K562 (cell line): ENCODE measurements around the gene SCFD2. TPM values are rescaled to one million over a fixed set of nuclear protein-coding genes. Genes with fewer than 3 reads are reported as not detected.

ENCODE experiments used
- BACH1 ChIP-seq: fragments of 200-800 bp; sonication (Bioruptor generic); IDR thresholded peaks from 2 replicates; pipeline ENCODE4 v1.6.1; 2016; ENCODE audit warnings: missing genetic modification characterization, missing compliant biosample characterization
- CHD1 ChIP-seq: fragments of 200-600 bp; sonication (generic); IDR thresholded peaks from one replicate; pipeline ENCODE4 v1.6.1; 2012; ENCODE audit warnings: mild to moderate bottlenecking, moderate library complexity, low read length, inconsistent platforms
- CXXC5 ChIP-seq: fragments of 250-450 bp; sonication (Bioruptor Pico); IDR thresholded peaks from 2 replicates; pipeline ENCODE4 v1.8.0; 2022; ENCODE audit warnings: inconsistent platforms, mild to moderate bottlenecking, moderate library complexity
- HDAC8 ChIP-seq: fragments of 450-650 bp; IDR thresholded peaks from 2 replicates; pipeline ENCODE4 v1.6.1; 2016; ENCODE audit warnings: mild to moderate bottlenecking, missing genetic modification characterization, moderate library complexity, missing compliant biosample characterization
- POU5F1 ChIP-seq: fragments of 150-350 bp; IDR thresholded peaks from 2 replicates; pipeline ENCODE4 v1.6.1; 2014; ENCODE audit warnings: borderline replicate concordance, low read length, low read depth, mild to moderate bottlenecking; ENCODE audit not compliant: partially characterized antibody
- SMAD3 ChIP-seq: fragments of 450-650 bp; formaldehyde crosslinking; conservative IDR thresholded peaks from 2 replicates; pipeline ENCODE4 v1.4.0; 2020; ENCODE audit warnings: mild to moderate bottlenecking
- polyA plus RNA-seq, 8 experiments: library from polyadenylated mRNA; depleted of rRNA in 4 of 8; stranded (reverse) in 5 of 8; unstranded in 3 of 8; fragments of >200 nt; fragmentation: Nextera tagmentation in 2 of 8; fragmentation: Illumina TruSeq in 1 of 8; extraction: Ambion mirVana in 2 of 8; extraction: Trizol in 1 of 8; gene quantifications; 2 replicates each; pipeline versions ENCODE4 v1.2.1 to v1.2.3, GENCODE V29; 2011 to 2014; ENCODE audit warnings: inconsistent platforms in 1 of 8, missing spikeins in 1 of 8
- total RNA-seq, 7 experiments: library from RNA; depleted of rRNA in 6 of 7; stranded (reverse); fragments of >200 nt in 6 of 7; fragmentation: Illumina TruSeq in 2 of 7; extraction: Trizol in 2 of 7; gene quantifications; 2 replicates each; pipeline versions ENCODE4 v1.2.1 to v1.2.3, GENCODE V29; 2011 to 2021; ENCODE audit warnings: low replicate concordance in 1 of 7
- TF ChIP-seq, protein P1 (sequence below), 2 experiments: fragments of 450-650 bp in 1 of 2; sonication (generic) in 1 of 2; formaldehyde crosslinking in 1 of 2; IDR thresholded peaks; 2 replicates each; pipeline versions ENCODE4 v1.7.1 to v1.9.0; 2016 to 2022; ENCODE audit warnings: inconsistent platforms in 1 of 2, mild to moderate bottlenecking in 1 of 2, missing genetic modification reagents in 1 of 2
- TF ChIP-seq, protein P2 (sequence below), 2 experiments: fragments of 450-650 bp in 1 of 2; IDR thresholded peaks; 2 replicates each; pipeline ENCODE4 v1.6.1; 2011 to 2017; ENCODE audit warnings: low read depth in 2 of 2, antibody characterized with exemption in 1 of 2, borderline replicate concordance in 1 of 2, low read length in 1 of 2, mild to moderate bottlenecking in 1 of 2, mixed read lengths in 1 of 2; ENCODE audit not compliant: control insufficient read depth in 1 of 2
- TF ChIP-seq, protein P3 (sequence below): fragments of 150-350 bp; IDR thresholded peaks from 2 replicates; pipeline ENCODE4 v1.6.1; 2014; ENCODE audit warnings: low read depth, mild to moderate bottlenecking, low read length, borderline replicate concordance

SCFD2 gene
- total and polyA plus RNA-seq, 9 of the 15 experiments (the other 6 are each of a cell fraction or from before 2014, with no cell fraction given): 5.7 to 30.3 (median 22.8) TPM

DNA sequence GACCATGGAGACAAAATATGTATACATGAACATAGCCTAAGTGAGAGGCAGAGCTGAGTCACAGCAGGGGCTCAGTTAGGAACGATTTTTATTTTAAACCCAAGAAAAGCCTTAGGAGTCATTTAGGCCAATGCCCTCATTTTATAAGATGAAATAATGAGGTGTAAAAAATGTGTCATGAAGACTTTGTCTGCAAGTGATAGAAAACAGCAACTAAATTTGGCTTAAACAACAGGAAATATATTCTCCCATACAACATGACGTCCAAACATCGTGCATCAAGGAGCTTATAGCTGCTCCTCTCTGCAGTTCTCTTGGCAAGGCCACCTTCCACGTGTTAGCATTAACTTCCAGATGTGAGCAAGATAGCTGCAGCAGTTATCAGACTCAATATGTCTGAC, 16.8 kb downstream of the SCFD2 start (continued):
- TF ChIP-seq, protein P1, sequence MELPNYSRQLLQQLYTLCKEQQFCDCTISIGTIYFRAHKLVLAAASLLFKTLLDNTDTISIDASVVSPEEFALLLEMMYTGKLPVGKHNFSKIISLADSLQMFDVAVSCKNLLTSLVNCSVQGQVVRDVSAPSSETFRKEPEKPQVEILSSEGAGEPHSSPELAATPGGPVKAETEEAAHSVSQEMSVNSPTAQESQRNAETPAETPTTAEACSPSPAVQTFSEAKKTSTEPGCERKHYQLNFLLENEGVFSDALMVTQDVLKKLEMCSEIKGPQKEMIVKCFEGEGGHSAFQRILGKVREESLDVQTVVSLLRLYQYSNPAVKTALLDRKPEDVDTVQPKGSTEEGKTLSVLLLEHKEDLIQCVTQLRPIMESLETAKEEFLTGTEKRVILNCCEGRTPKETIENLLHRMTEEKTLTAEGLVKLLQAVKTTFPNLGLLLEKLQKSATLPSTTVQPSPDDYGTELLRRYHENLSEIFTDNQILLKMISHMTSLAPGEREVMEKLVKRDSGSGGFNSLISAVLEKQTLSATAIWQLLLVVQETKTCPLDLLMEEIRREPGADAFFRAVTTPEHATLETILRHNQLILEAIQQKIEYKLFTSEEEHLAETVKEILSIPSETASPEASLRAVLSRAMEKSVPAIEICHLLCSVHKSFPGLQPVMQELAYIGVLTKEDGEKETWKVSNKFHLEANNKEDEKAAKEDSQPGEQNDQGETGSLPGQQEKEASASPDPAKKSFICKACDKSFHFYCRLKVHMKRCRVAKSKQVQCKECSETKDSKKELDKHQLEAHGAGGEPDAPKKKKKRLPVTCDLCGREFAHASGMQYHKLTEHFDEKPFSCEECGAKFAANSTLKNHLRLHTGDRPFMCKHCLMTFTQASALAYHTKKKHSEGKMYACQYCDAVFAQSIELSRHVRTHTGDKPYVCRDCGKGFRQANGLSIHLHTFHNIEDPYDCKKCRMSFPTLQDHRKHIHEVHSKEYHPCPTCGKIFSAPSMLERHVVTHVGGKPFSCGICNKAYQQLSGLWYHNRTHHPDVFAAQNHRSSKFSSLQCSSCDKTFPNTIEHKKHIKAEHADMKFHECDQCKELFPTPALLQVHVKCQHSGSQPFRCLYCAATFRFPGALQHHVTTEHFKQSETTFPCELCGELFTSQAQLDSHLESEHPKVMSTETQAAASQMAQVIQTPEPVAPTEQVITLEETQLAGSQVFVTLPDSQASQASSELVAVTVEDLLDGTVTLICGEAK (IDR thresholded peaks at IDR 0.05): no peak
- TF ChIP-seq, protein P1 (CRISPR knock-in tag; IDR thresholded peaks at IDR 0.05): no peak
- TF ChIP-seq HDAC8 (tag) (no peak), CXXC5 (no peak), CHD1 (no peak), SMAD3 (CRISPR knock-in tag) (no peak), POU5F1 (no peak), BACH1 (tag) (no peak)
- TF ChIP-seq, protein P2, sequence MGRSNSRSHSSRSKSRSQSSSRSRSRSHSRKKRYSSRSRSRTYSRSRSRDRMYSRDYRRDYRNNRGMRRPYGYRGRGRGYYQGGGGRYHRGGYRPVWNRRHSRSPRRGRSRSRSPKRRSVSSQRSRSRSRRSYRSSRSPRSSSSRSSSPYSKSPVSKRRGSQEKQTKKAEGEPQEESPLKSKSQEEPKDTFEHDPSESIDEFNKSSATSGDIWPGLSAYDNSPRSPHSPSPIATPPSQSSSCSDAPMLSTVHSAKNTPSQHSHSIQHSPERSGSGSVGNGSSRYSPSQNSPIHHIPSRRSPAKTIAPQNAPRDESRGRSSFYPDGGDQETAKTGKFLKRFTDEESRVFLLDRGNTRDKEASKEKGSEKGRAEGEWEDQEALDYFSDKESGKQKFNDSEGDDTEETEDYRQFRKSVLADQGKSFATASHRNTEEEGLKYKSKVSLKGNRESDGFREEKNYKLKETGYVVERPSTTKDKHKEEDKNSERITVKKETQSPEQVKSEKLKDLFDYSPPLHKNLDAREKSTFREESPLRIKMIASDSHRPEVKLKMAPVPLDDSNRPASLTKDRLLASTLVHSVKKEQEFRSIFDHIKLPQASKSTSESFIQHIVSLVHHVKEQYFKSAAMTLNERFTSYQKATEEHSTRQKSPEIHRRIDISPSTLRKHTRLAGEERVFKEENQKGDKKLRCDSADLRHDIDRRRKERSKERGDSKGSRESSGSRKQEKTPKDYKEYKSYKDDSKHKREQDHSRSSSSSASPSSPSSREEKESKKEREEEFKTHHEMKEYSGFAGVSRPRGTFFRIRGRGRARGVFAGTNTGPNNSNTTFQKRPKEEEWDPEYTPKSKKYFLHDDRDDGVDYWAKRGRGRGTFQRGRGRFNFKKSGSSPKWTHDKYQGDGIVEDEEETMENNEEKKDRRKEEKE (IDR thresholded peaks at IDR 0.05; ENCODE audit: borderline replicate concordance in 1 of 2, control insufficient read depth in 1 of 2, low read depth in 2 of 2, low read length in 1 of 2): no peak
- TF ChIP-seq, protein P3, sequence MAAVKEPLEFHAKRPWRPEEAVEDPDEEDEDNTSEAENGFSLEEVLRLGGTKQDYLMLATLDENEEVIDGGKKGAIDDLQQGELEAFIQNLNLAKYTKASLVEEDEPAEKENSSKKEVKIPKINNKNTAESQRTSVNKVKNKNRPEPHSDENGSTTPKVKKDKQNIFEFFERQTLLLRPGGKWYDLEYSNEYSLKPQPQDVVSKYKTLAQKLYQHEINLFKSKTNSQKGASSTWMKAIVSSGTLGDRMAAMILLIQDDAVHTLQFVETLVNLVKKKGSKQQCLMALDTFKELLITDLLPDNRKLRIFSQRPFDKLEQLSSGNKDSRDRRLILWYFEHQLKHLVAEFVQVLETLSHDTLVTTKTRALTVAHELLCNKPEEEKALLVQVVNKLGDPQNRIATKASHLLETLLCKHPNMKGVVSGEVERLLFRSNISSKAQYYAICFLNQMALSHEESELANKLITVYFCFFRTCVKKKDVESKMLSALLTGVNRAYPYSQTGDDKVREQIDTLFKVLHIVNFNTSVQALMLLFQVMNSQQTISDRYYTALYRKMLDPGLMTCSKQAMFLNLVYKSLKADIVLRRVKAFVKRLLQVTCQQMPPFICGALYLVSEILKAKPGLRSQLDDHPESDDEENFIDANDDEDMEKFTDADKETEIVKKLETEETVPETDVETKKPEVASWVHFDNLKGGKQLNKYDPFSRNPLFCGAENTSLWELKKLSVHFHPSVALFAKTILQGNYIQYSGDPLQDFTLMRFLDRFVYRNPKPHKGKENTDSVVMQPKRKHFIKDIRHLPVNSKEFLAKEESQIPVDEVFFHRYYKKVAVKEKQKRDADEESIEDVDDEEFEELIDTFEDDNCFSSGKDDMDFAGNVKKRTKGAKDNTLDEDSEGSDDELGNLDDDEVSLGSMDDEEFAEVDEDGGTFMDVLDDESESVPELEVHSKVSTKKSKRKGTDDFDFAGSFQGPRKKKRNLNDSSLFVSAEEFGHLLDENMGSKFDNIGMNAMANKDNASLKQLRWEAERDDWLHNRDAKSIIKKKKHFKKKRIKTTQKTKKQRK: no peak
